NCI-H1105 treated with DMSO at 0.1 percent for 48 hours (cell line): ENCODE results near the gene JAKMIP1.

Experiments used
- DNase-seq: peaks from one replicate; lab custom pipeline; 2025; lab: John Stamatoyannopoulos, UW

Gene JAKMIP1

GRCh38 chr4:6200011-6200921, at the start of gene JAKMIP1:
Gene JAKMIP1 (minus strand): TSS chr4:6200549. CDS start chr4:6112850, 87,699 bp downstream.
- DNase-seq = peak; percentile 44

GRCh38 chr4:6248394-6248793, 48.0 kb upstream of the JAKMIP1 start:
- no peak for DNase-seq

- no peak for DNase-seq
These were observed 45.9 kb upstream of the JAKMIP1 start for GRCh38 chr4:6246170-6246634.

- DNase-seq = no peak
These were observed 45.2 kb upstream of the JAKMIP1 start for GRCh38 chr4:6245246-6246169.

GRCh38 chr4:6242271-6243029, 42.1 kb upstream of the JAKMIP1 start:
- no peak for DNase-seq

- DNase-seq = no peak
These were observed 40.9 kb upstream of the JAKMIP1 start for GRCh38 chr4:6241062-6241845.

GRCh38 chr4:6239968-6240367, 39.6 kb upstream of the JAKMIP1 start:
- DNase-seq = no peak

GRCh38 chr4:6239486-6239885, 39.1 kb upstream of the JAKMIP1 start:
- no peak for DNase-seq

GRCh38 chr4:6236816-6237390, 36.6 kb upstream of the JAKMIP1 start:
- DNase-seq = no peak

- DNase-seq = no peak
These were observed 35.7 kb upstream of the JAKMIP1 start for GRCh38 chr4:6235901-6236640.

GRCh38 chr4:6235012-6235411, 34.7 kb upstream of the JAKMIP1 start:
- DNase-seq = no peak

- DNase-seq = no peak
These were observed 33.6 kb upstream of the JAKMIP1 start for GRCh38 chr4:6233929-6234328.

- no peak for DNase-seq
These were observed 32.8 kb upstream of the JAKMIP1 start for GRCh38 chr4:6232836-6233785.

GRCh38 chr4:6231663-6232165, 31.4 kb upstream of the JAKMIP1 start:
- no peak for DNase-seq

- no peak for DNase-seq
These were observed 30.7 kb upstream of the JAKMIP1 start for GRCh38 chr4:6230827-6231662.

- no peak for DNase-seq
These were observed 30.1 kb upstream of the JAKMIP1 start for GRCh38 chr4:6230502-6230785.

- no peak for DNase-seq
These were observed 29.5 kb upstream of the JAKMIP1 start for GRCh38 chr4:6229671-6230501.
